ENCODE measurements around the gene CHRND. TPM values are rescaled to one million over a fixed set of nuclear protein-coding genes. Genes with fewer than 3 reads are reported as not detected.

Gene CHRND
- total RNA-seq, 4 donors from 2014 or later = not detected

DNA sequence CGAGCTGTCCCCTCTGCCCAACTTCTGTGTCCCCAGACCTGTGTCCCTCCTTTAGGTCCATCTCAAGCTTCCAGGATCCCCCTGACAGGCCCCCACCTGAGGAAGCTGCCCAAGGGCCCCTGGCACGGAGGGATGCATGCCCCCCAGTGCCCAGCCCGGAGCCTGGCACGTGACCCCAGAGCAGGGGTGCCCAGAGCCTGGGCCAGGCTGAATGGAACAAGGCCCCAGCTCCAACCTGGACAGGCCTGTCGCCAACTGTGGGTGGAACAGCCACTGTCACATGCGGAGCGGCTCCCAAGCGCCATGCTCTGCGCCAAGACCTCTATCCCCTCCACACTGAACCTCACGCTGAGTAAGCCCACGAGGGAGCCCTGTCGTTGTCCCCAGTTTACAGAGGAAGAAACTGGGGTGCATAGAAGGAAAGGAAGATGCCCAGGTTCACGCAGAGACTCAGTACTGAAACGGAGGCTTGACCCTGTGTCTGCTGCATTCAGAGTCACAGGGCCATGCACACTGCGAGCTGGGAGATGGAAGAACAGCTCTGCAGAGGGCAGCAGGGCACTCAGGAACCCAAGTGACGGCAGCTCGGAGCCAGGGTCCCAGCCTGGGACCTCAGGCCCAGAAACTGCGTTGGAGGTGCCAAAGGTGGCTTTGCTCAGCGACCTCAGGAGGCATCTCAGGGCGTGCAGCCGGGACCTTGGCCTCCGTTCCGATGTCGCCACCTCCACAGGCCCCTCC is 32.8 kb upstream of the CHRND start:
- intact Hi-C loops (cut with DNase I) = no loop called here
- peaks cover 0 to under 1% (median 0%) of the 10 kb centered on the region in 3 donors for H3K4me1 ChIP-seq
- peaks cover 0 to 46% (median under 1%) of the 10 kb centered on the region in 4 donors for H3K27me3 ChIP-seq
- TF ChIP-seq, protein P1, sequence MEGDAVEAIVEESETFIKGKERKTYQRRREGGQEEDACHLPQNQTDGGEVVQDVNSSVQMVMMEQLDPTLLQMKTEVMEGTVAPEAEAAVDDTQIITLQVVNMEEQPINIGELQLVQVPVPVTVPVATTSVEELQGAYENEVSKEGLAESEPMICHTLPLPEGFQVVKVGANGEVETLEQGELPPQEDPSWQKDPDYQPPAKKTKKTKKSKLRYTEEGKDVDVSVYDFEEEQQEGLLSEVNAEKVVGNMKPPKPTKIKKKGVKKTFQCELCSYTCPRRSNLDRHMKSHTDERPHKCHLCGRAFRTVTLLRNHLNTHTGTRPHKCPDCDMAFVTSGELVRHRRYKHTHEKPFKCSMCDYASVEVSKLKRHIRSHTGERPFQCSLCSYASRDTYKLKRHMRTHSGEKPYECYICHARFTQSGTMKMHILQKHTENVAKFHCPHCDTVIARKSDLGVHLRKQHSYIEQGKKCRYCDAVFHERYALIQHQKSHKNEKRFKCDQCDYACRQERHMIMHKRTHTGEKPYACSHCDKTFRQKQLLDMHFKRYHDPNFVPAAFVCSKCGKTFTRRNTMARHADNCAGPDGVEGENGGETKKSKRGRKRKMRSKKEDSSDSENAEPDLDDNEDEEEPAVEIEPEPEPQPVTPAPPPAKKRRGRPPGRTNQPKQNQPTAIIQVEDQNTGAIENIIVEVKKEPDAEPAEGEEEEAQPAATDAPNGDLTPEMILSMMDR (IDR thresholded peaks at IDR 0.05) = no peak
- no peak for TF ChIP-seq POLR2A (IDR thresholded peaks at IDR 0.05)
- no peaks in the 10 kb centered on the region for H3K9me3 ChIP-seq
- no peak for DNase-seq
- H3K36me3 ChIP-seq = no peaks in the 10 kb centered on the region
- H3K4me3 ChIP-seq = no peak overlapping the region
- WGBS, 2 donors = 90 to 100% methylated on average over 1 to 12 of the region's 24 CpGs
- H3K27ac ChIP-seq = no peak overlapping the region

DNA sequence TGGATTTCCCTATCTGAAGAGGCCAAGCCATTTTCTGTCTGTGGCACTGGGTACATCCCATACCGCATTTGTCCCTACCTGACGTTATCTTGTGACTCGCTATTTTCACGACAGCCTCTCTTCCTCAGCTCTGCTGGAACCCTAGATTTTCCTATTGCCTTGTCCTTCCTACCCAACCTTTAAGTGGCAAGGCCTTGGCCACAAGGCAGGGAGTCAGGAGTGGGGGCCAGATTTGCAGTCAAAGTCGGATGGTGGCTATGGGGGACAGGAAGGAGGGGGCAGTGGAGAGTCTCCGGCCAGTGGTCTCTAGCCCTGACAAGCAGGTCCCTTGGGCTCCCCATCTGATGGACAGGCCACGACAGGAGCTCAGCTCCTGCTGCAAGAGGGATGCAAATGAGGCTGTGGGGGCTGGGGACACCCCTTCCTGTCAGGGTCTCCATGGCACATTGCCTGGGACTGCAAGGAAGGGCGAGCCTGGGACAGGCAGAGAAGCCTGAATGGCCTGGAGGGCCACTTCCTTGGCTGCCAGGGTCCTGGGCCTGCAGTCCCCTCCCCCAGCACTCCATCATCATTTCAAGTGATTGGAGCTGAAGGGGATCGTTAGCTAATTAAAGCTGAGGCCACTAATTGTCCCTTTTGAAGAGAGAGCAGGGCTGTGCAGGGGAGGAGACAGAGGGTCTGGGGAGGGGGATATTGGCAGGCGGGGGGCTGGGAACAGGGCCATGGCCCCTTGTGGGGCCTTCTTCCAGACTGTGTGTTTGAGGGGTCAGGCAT is 32.1 kb upstream of the CHRND start:
- Histone ChIP-seq H3K9me3 (no peaks in the 10 kb centered on the region), H3K36me3 (no peaks in the 10 kb centered on the region), H3K27me3 (peaks cover 0 to 42% (median 0%) of the 10 kb centered on the region in 4 donors), H3K4me3 (no peak overlapping the region), H3K27ac (no peak overlapping the region), H3K4me1 (no peaks in the 10 kb centered on the region)
- TF ChIP-seq, protein P1 (IDR thresholded peaks at IDR 0.05) = no peak
- no peak for TF ChIP-seq POLR2A (IDR thresholded peaks at IDR 0.05)
- intact Hi-C loops (cut with DNase I) = no loop called here
- no peak for DNase-seq
- 64 to 80% methylated on average over 5 to 7 of the region's 10 CpGs for WGBS, 2 donors

DNA sequence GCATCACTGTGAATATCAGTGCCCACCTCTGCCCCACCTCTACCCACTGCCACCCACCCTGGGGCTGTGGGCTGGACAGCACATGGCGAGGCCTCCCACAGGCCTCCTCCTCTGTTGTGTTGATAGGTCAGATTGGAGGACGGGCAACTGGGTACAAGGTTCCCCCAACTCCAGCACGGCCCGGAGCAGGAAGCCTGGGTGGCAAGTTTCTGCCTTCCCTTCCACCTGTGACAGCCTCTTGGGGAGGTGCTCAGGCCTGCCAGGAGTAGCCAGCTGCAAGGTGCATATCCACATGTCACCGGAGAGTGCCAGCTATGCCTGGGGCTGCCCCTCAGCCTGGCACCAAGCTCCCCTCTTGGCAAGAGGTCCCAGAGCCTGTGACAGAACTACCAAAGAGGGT is 31.4 kb upstream of the CHRND start:
- Histone ChIP-seq H3K27me3 (peaks cover 0 to 42% (median 0%) of the 10 kb centered on the region in 4 donors), H3K27ac (no peak overlapping the region), H3K9me3 (no peaks in the 10 kb centered on the region), H3K4me3 (no peak overlapping the region), H3K4me1 (no peaks in the 10 kb centered on the region), H3K36me3 (no peaks in the 10 kb centered on the region)
- 82% methylated on average over 3 of the region's 5 CpGs; no CpG with 5 or more reads in 1 of the 2 donors for WGBS, 2 donors
- intact Hi-C loops (cut with DNase I) = no loop called here
- TF ChIP-seq, protein P1 (IDR thresholded peaks at IDR 0.05) = no peak
- no peak for TF ChIP-seq POLR2A (IDR thresholded peaks at IDR 0.05)
- no peak for DNase-seq

DNA sequence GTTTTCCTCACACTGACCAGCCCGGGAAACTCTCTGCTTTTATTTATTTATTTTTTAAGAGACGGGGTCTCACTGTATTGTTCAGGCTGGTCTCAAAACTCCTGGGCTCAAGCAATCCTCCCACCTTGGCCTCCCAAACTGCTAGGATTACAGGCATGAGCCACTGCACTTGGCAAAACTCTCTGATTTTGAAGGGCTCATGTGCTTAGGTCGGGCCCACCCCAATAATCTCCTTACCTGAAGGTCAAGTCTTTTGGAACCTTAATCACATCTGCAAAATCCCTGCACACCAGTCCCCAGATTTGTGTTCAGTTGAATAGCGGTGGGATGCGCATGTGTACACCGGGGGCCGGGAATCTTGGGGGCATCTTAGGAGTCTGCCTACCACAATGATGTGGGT is 30.7 kb upstream of the CHRND start:
- Histone ChIP-seq H3K27me3 (peaks cover 0 to 42% (median 0%) of the 10 kb centered on the region in 4 donors), H3K9me3 (no peaks in the 10 kb centered on the region), H3K27ac (no peak overlapping the region), H3K4me3 (no peak overlapping the region), H3K4me1 (no peaks in the 10 kb centered on the region), H3K36me3 (no peaks in the 10 kb centered on the region)
- no peak for DNase-seq
- TF ChIP-seq, protein P1 (IDR thresholded peaks at IDR 0.05) = no peak
- no peak for TF ChIP-seq POLR2A (IDR thresholded peaks at IDR 0.05)
- whole genome bisulfite sequencing, 2 donors = 81 to 86% methylated on average over 3 to 7 of the region's 7 CpGs
- intact Hi-C loops (cut with DNase I) = no loop called here
